ENCODE data around the gene MACC1.
A peak's percentile ranks its signal among the peaks of the same experiment; 100 is the strongest.
"Not testable (repeated sequence)": the region's sequence is repeated elsewhere in the genome, so short reads cannot be mapped to it uniquely, and the experiment has no call there.

MACC1 gene

GRCh38 chr7:20229081-20229480, 11.9 kb upstream of the MACC1 start:
- no peak for DNase-seq

- DNase-seq = no peak
Observed at GRCh38 chr7:20228654-20229053, 11.5 kb upstream of the MACC1 start.

- DNase-seq = no peak
Observed at GRCh38 chr7:20227291-20227795, 10.2 kb upstream of the MACC1 start.

- DNase-seq = no peak
Observed at GRCh38 chr7:20226860-20227259, 9.7 kb upstream of the MACC1 start.

- DNase-seq = no peak
Observed at GRCh38 chr7:20225384-20225783, 8.2 kb upstream of the MACC1 start.

- DNase-seq = no peak
Observed at GRCh38 chr7:20224025-20224424, 6.8 kb upstream of the MACC1 start.

GRCh38 chr7:20223356-20223755, 6.2 kb upstream of the MACC1 start:
- DNase-seq = no peak

- no peak for DNase-seq
Observed at GRCh38 chr7:20222219-20222828, 5.1 kb upstream of the MACC1 start.

- DNase-seq = no peak
Observed at GRCh38 chr7:20220921-20221547, 3.9 kb upstream of the MACC1 start.

- DNase-seq = no peak
Observed at GRCh38 chr7:20220293-20220761, 3.1 kb upstream of the MACC1 start.

GRCh38 chr7:20219446-20220292, 2.5 kb upstream of the MACC1 start:
- peak; percentile 47 for DNase-seq

- no peak for DNase-seq
Observed at GRCh38 chr7:20219062-20219445, 1.9 kb upstream of the MACC1 start.

GRCh38 chr7:20218279-20218678, 1.1 kb upstream of the MACC1 start:
- DNase-seq = no peak

- DNase-seq = no peak
Observed at GRCh38 chr7:20216406-20217036, 663 bp downstream of the MACC1 start.

GRCh38 chr7:20214921-20215669, 2.1 kb downstream of the MACC1 start:
- no peak for DNase-seq

GRCh38 chr7:20214132-20214531, 3.1 kb downstream of the MACC1 start:
- DNase-seq = no peak

GRCh38 chr7:20213378-20213777, 3.8 kb downstream of the MACC1 start:
- DNase-seq = no peak

GRCh38 chr7:20211376-20211775, 5.8 kb downstream of the MACC1 start:
- DNase-seq = no peak

GRCh38 chr7:20208651-20209307, 8.4 kb downstream of the MACC1 start:
- DNase-seq = no peak

- DNase-seq = not testable (repeated sequence)
Observed at GRCh38 chr7:20207811-20208210, 9.4 kb downstream of the MACC1 start.

GRCh38 chr7:20206104-20206896, 10.9 kb downstream of the MACC1 start:
- DNase-seq = no peak

All from right forelimb (tissue), 1 donor.